ENCODE results near the gene SLC15A4.
"Not testable (repeated sequence)": the region's sequence is repeated elsewhere in the genome, so short reads cannot be mapped to it uniquely, and the experiment has no call there.

SLC15A4 gene
- 25.3 to 32.2 reads per million in 2 experiments for total RNA-seq

- DNase-seq (ENCODE audit: low read depth), result peak; percentile 75
These were observed at the start of gene SLC15A4 for GRCh38 chr12:128823916-128824839. SLC15A4 (minus strand) TSS chr12:128823958; CDS start chr12:128823943, 15 bp downstream.

- DNase-seq (ENCODE audit: low read depth), result no peak
These were observed 48.5 kb upstream of the SLC15A4 start for GRCh38 chr12:128872303-128872702.

- DNase-seq (ENCODE audit: low read depth), result no peak
These were observed 47.7 kb upstream of the SLC15A4 start for GRCh38 chr12:128871516-128871892.

- no peak for DNase-seq (ENCODE audit: low read depth)
These were observed 43.7 kb upstream of the SLC15A4 start for GRCh38 chr12:128867466-128867865.

GRCh38 chr12:128864516-128865186 lies 40.9 kb upstream of the SLC15A4 start:
- DNase-seq (ENCODE audit: low read depth), result no peak

GRCh38 chr12:128863957-128864356 lies 40.2 kb upstream of the SLC15A4 start:
- DNase-seq (ENCODE audit: low read depth), result no peak

- no peak for DNase-seq (ENCODE audit: low read depth)
These were observed 37.7 kb upstream of the SLC15A4 start for GRCh38 chr12:128861226-128862016.

- no peak for DNase-seq (ENCODE audit: low read depth)
These were observed 35.6 kb upstream of the SLC15A4 start for GRCh38 chr12:128859311-128859710.

GRCh38 chr12:128857133-128857763 lies 33.5 kb upstream of the SLC15A4 start:
- DNase-seq (ENCODE audit: low read depth), result no peak

- DNase-seq (ENCODE audit: low read depth), result no peak
These were observed 33.0 kb upstream of the SLC15A4 start for GRCh38 chr12:128856791-128857078.

- DNase-seq (ENCODE audit: low read depth), result no peak
These were observed 32.5 kb upstream of the SLC15A4 start for GRCh38 chr12:128856035-128856790.

GRCh38 chr12:128853600-128854197 lies 29.9 kb upstream of the SLC15A4 start:
- no peak for DNase-seq (ENCODE audit: low read depth)

- DNase-seq (ENCODE audit: low read depth), result no peak
These were observed 29.3 kb upstream of the SLC15A4 start, which contains the start of gene GLT1D1 for GRCh38 chr12:128852885-128853599. GLT1D1 (plus strand) TSS chr12:128853478; CDS start chr12:128853582, 104 bp downstream.

GRCh38 chr12:128852026-128852698 lies 28.4 kb upstream of the SLC15A4 start:
- no peak for DNase-seq (ENCODE audit: low read depth)

GRCh38 chr12:128851429-128851828 lies 27.7 kb upstream of the SLC15A4 start:
- DNase-seq (ENCODE audit: low read depth), result not testable (repeated sequence)

GRCh38 chr12:128850400-128850799 lies 26.6 kb upstream of the SLC15A4 start:
- no peak for DNase-seq (ENCODE audit: low read depth)

- DNase-seq (ENCODE audit: low read depth), result not testable (repeated sequence)
These were observed 26.0 kb upstream of the SLC15A4 start for GRCh38 chr12:128849806-128850205.

GRCh38 chr12:128848371-128848770 lies 24.6 kb upstream of the SLC15A4 start:
- no peak for DNase-seq (ENCODE audit: low read depth)

- not testable (repeated sequence) for DNase-seq (ENCODE audit: low read depth)
These were observed 22.9 kb upstream of the SLC15A4 start for GRCh38 chr12:128846671-128847070.
